ENCODE data around the gene ABCC2.

GRCh38 chr10:99750641-99751040, 31.8 kb upstream of the ABCC2 start:
- TF ChIP-seq CTCF (IDR thresholded peaks at IDR 0.05) (no peak), POLR2A (IDR thresholded peaks at IDR 0.05) (no peak)

Measured in body of pancreas (tissue), 4 donors.